SJSA1 (cell line): ENCODE results near the gene PPP1R14C. TPM values are rescaled to one million over a fixed set of nuclear protein-coding genes. Genes with fewer than 3 reads are reported as not detected.

Experiments
- DNase-seq, 2 experiments: peaks; one replicate each; pipeline ENCODE4 v3.0.0-alpha.2; 2015 to 2020; ENCODE audit warnings: low spot score in 2 of 2, low read depth in 1 of 2
- H3K27ac ChIP-seq: fragments of 250-450 bp; sonication (Bioruptor Pico); 2 replicates; pipeline ENCODE4 v1.5.1; 2020; ENCODE audit warnings: mild to moderate bottlenecking, moderate library complexity
- H3K27me3 ChIP-seq: fragments of 250-450 bp; sonication (Bioruptor Pico); replicated peaks from 2 replicates; pipeline ENCODE4 v1.5.1; 2020; ENCODE audit warnings: mild to moderate bottlenecking, moderate library complexity
- H3K36me3 ChIP-seq: fragments of 250-450 bp; sonication (Bioruptor Pico); 2 replicates; pipeline ENCODE4 v1.5.1; 2020; ENCODE audit warnings: mild to moderate bottlenecking
- H3K4me1 ChIP-seq: fragments of 250-450 bp; sonication (Bioruptor Pico); replicated peaks from 2 replicates; pipeline ENCODE4 v1.6.1; 2021; ENCODE audit warnings: mild to moderate bottlenecking
- H3K4me3 ChIP-seq: fragments of 250-450 bp; sonication (Bioruptor Pico); 2 replicates; pipeline ENCODE4 v1.5.1; 2020; ENCODE audit warnings: mild to moderate bottlenecking
- H3K9me3 ChIP-seq: fragments of 250-450 bp; sonication (Bioruptor Pico); replicated peaks from 2 replicates; pipeline ENCODE4 v1.5.1; 2020; ENCODE audit warnings: mild to moderate bottlenecking
- total RNA-seq: library from RNA; depleted of rRNA; stranded (reverse); fragments of >200 nt; shearing (Covaris generic); gene quantifications from 2 replicates; pipeline ENCODE4 v1.2.3, GENCODE V29; 2014

Gene PPP1R14C
- total RNA-seq, 1 experiment from 2014 or later = not detected

DNA sequence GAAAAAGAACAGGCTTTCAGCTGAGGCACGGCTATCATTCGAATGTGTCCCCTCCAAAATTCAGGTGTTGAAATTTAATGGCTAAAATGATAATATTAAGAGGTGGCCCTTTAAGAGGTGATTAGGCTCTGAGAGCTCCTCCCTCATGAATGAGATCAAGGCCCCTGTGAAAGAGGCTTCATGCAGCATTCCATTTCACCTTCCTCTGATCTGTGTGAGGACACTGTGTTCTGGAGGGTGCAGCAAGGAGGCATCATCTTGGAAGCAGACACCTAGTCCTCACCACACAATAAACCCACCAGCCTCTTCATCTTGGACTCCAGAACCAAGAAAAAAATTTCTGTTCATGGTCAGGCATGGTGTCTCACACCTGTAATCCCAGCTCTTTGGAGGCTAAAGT is 56.4 kb downstream of the PPP1R14C start:
- Histone ChIP-seq H3K27me3 (no peaks in the 10 kb centered on the region), H3K9me3 (no peaks in the 10 kb centered on the region), H3K4me1 (no peaks in the 10 kb centered on the region), H3K27ac (no peak overlapping the region), H3K36me3 (no peaks in the 10 kb centered on the region), H3K4me3 (no peak overlapping the region)
- DNase-seq = no peak

DNA sequence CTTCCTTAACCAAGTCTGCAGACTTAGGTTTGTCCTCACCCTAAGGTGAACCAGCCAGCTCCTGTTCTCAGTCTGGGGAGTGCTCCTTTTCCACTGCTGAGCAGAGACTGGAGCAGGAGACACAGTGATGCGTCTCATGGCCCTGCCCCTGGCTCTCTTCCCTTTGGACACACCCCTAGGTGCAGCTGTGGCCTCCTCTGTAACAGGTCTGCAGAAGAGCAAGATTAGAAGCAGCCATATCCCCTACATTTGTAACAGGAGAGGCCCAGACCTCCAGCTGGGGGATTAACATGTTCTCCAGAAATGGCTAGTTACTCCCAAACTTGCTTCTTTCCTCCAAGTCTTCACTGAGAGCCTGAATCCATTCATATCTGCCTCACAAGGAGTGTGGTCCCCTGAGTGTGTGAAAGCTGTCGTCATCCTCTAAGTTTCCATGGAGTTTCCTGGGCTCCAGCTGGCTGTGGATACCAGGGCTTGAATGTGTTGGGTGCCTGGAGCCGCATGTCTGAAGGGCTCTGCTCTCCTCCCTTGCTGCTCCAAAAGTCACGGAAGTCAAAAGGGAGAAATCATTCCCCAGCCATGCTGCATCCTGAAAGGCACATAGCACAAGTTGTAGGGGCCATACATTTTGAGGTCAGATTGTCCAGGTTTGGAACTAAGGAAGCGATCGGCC is 57.7 kb downstream of the PPP1R14C start:
- Histone ChIP-seq H3K9me3 (no peaks in the 10 kb centered on the region), H3K27me3 (no peaks in the 10 kb centered on the region)
- no peak for DNase-seq

DNA sequence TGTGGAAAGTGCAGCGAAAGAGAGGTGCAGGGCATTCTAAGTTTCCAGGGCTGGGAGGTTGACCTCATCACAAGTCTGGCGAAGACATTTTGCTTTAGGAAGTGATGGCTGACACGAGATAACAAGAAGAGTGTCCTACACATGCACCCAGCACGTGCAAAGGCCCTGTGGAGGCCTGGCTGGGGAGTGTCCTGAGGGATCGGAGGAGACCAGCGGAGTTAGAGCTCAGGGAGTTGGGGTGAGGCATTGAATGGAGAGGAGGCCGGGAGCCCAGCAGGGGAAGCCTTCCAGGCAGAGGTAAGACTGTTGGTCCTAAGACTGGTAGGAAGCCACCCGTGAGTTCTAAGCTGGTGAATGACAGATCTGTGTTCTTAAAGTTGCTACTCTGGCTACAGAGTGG is 58.4 kb downstream of the PPP1R14C start:
- DNase-seq = no peak
- no peaks in the 10 kb centered on the region for H3K27me3 ChIP-seq
- no peaks in the 10 kb centered on the region for H3K36me3 ChIP-seq
- H3K4me1 ChIP-seq = no peaks in the 10 kb centered on the region
- H3K27ac ChIP-seq = no peak overlapping the region
- no peaks in the 10 kb centered on the region for H3K9me3 ChIP-seq
- H3K4me3 ChIP-seq = no peak overlapping the region

More for the DNA sequence above, 57.7 kb downstream of the PPP1R14C start:
- H3K4me1 ChIP-seq = no peaks in the 10 kb centered on the region
- H3K4me3 ChIP-seq = no peak overlapping the region
- H3K36me3 ChIP-seq = no peaks in the 10 kb centered on the region
- H3K27ac ChIP-seq = no peak overlapping the region

GRCh38 chr6:150201772-150202329 is 59.0 kb downstream of the PPP1R14C start:
- Histone ChIP-seq H3K4me1 (no peaks in the 10 kb centered on the region), H3K27me3 (no peaks in the 10 kb centered on the region), H3K36me3 (no peaks in the 10 kb centered on the region), H3K4me3 (no peak overlapping the region), H3K27ac (no peak overlapping the region), H3K9me3 (no peaks in the 10 kb centered on the region)
- DNase-seq = no peak

GRCh38 chr6:150202404-150202803 is 59.6 kb downstream of the PPP1R14C start:
- no peak for DNase-seq
- Histone ChIP-seq H3K27me3 (no peaks in the 10 kb centered on the region), H3K4me3 (no peak overlapping the region), H3K36me3 (no peaks in the 10 kb centered on the region), H3K9me3 (no peaks in the 10 kb centered on the region), H3K4me1 (no peaks in the 10 kb centered on the region), H3K27ac (no peak overlapping the region)

DNA sequence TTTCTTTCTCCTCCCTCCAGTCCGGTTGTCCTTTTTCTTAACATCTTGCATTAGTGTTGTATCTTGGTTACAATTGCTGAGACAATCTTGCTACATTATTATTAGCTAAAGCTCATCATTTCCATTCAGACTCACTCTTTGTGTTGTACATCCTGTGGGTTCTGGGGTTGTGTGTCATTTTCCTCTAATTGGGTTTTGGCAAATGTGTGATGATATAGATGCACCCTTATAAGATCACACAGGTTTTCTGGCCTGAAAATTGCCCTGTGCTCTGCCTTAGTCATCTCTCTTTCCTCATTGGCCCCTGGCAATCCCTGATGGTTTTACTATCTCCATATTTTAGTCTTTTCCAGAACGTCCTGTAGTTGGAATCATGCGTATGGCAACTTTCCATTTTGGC is 60.1 kb downstream of the PPP1R14C start:
- Histone ChIP-seq H3K27ac (no peak overlapping the region), H3K9me3 (no peaks in the 10 kb centered on the region), H3K27me3 (no peaks in the 10 kb centered on the region), H3K36me3 (no peaks in the 10 kb centered on the region), H3K4me3 (no peak overlapping the region), H3K4me1 (peaks cover 3% of the 10 kb centered on the region)
- no peak for DNase-seq

- H3K4me1 ChIP-seq = peaks cover 8% of the 10 kb centered on the region
- no peak for DNase-seq
- no peak overlapping the region for H3K27ac ChIP-seq
- no peak overlapping the region for H3K4me3 ChIP-seq
- H3K27me3 ChIP-seq = no peaks in the 10 kb centered on the region
- H3K9me3 ChIP-seq = no peaks in the 10 kb centered on the region
- no peaks in the 10 kb centered on the region for H3K36me3 ChIP-seq
Measured at GRCh38 chr6:150203378-150203777, 60.5 kb downstream of the PPP1R14C start.

GRCh38 chr6:150203871-150204545 is 61.2 kb downstream of the PPP1R14C start:
- Histone ChIP-seq H3K4me1 (peaks cover 14% of the 10 kb centered on the region), H3K36me3 (no peaks in the 10 kb centered on the region), H3K4me3 (no peak overlapping the region), H3K27ac (no peak overlapping the region), H3K27me3 (no peaks in the 10 kb centered on the region), H3K9me3 (no peaks in the 10 kb centered on the region)
- DNase-seq = no peak

DNA sequence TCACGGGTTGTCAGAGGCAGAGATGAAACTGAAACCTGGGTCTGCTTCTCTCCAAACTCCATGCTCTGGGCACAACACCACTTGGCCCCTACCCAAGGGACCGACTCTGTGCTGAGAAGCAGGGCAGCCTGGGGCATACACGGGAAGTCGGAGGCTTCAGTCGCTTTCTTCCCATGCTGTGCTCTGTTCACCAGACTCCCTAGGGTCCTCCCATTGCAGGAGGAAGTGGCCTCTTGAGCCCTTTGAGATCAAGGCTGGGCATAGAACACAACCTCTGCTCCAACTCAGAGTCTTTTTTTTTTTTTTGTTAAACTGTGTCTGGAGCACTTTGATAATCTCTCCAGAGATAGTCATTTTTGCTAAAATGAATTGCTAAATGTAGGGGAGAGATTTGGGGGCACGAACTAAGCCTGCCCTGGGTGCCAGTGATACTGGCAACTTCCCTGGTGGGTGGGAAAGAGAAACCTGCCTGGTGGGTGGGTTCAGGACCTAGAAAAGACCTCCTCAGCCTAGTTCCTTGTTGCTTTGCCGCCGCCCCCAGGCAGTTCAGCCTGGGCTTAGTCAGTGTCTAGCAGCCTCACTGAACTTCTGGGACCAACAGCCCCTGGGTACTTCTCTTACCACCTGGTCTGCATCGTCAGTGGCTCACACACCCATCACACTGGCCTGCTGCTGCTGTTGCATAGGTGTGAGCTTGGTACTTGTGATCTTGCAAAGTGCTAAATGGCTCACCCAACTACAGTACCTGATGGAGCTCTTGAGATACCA is 62.0 kb downstream of the PPP1R14C start:
- Histone ChIP-seq H3K4me1 (peaks cover 20% of the 10 kb centered on the region), H3K27ac (no peak overlapping the region), H3K4me3 (no peak overlapping the region), H3K36me3 (no peaks in the 10 kb centered on the region), H3K27me3 (no peaks in the 10 kb centered on the region), H3K9me3 (no peaks in the 10 kb centered on the region)
- no peak for DNase-seq

GRCh38 chr6:150207931-150208570 is 65.2 kb downstream of the PPP1R14C start:
- peak overlapping the region; percentile 14; the same call in 1 of the 2 replicates for H3K27ac ChIP-seq
- no peak overlapping the region for H3K4me3 ChIP-seq
- no peak for DNase-seq
- no peaks in the 10 kb centered on the region for H3K36me3 ChIP-seq
- no peaks in the 10 kb centered on the region for H3K27me3 ChIP-seq
- H3K4me1 ChIP-seq = peaks cover 20% of the 10 kb centered on the region
- no peaks in the 10 kb centered on the region for H3K9me3 ChIP-seq

- no peaks in the 10 kb centered on the region for H3K36me3 ChIP-seq
- no peak overlapping the region for H3K4me3 ChIP-seq
- peak overlapping the region; percentile 14; the same call in 1 of the 2 replicates for H3K27ac ChIP-seq
- H3K27me3 ChIP-seq = no peaks in the 10 kb centered on the region
- H3K4me1 ChIP-seq = peaks cover 20% of the 10 kb centered on the region
- no peaks in the 10 kb centered on the region for H3K9me3 ChIP-seq
- peak in 1 of 2 experiments; percentile 46 for DNase-seq
Measured at GRCh38 chr6:150208611-150209352, 65.9 kb downstream of the PPP1R14C start.

- Histone ChIP-seq H3K9me3 (no peaks in the 10 kb centered on the region), H3K36me3 (no peaks in the 10 kb centered on the region), H3K4me3 (no peak overlapping the region), H3K27ac (no peak overlapping the region), H3K27me3 (0 out of 2 replicates have a peak, but pooled peaks cover under 1% of the 10 kb centered on the region), H3K4me1 (peaks cover 20% of the 10 kb centered on the region)
- DNase-seq = no peak
Measured at GRCh38 chr6:150209415-150209814, 66.6 kb downstream of the PPP1R14C start.
